ENCODE results near the gene LMBR1L. TPM values are rescaled to one million over a fixed set of nuclear protein-coding genes. Genes with fewer than 3 reads are reported as not detected.

Gene LMBR1L, protein sequence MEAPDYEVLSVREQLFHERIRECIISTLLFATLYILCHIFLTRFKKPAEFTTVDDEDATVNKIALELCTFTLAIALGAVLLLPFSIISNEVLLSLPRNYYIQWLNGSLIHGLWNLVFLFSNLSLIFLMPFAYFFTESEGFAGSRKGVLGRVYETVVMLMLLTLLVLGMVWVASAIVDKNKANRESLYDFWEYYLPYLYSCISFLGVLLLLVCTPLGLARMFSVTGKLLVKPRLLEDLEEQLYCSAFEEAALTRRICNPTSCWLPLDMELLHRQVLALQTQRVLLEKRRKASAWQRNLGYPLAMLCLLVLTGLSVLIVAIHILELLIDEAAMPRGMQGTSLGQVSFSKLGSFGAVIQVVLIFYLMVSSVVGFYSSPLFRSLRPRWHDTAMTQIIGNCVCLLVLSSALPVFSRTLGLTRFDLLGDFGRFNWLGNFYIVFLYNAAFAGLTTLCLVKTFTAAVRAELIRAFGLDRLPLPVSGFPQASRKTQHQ
- total RNA-seq: 61.7 TPM
- long read RNA-seq, transcript LMBR1L-201 (17 exons, 2,934 nt): major isoform, 9 of 23 reads
- long read RNA-seq, partial matches to known transcripts: 4 of 23 reads
- long read RNA-seq, other reads (novel, unspliced or antisense): 10 of 23 reads

- Histone ChIP-seq H3K27ac (peak within 1 kb of the TSS; percentile 95), H3K27me3 (ENCODE audit: low read depth) (no peaks in the 10 kb centered on the region), H3K4me1 (peaks cover 44% of the 10 kb centered on the region), H3K36me3 (peaks cover 17% of the 10 kb centered on the region), H3K4me3 (peak within 1 kb of the TSS; percentile 82), H3K9me3 (no peaks in the 10 kb centered on the region)
- DNase-seq (peak; percentile 96), ATAC-seq (peak; percentile 98)
- intact Hi-C loops (cut with DNase I): no loop called here
- TF ChIP-seq, protein P1, sequence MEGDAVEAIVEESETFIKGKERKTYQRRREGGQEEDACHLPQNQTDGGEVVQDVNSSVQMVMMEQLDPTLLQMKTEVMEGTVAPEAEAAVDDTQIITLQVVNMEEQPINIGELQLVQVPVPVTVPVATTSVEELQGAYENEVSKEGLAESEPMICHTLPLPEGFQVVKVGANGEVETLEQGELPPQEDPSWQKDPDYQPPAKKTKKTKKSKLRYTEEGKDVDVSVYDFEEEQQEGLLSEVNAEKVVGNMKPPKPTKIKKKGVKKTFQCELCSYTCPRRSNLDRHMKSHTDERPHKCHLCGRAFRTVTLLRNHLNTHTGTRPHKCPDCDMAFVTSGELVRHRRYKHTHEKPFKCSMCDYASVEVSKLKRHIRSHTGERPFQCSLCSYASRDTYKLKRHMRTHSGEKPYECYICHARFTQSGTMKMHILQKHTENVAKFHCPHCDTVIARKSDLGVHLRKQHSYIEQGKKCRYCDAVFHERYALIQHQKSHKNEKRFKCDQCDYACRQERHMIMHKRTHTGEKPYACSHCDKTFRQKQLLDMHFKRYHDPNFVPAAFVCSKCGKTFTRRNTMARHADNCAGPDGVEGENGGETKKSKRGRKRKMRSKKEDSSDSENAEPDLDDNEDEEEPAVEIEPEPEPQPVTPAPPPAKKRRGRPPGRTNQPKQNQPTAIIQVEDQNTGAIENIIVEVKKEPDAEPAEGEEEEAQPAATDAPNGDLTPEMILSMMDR (IDR thresholded peaks at IDR 0.05): peak; percentile 54
These were observed at the start of gene LMBR1L for GRCh38 chr12:49110464-49111155. LMBR1L (minus strand) TSS chr12:49110847; CDS start chr12:49110555, 292 bp downstream.

DNA sequence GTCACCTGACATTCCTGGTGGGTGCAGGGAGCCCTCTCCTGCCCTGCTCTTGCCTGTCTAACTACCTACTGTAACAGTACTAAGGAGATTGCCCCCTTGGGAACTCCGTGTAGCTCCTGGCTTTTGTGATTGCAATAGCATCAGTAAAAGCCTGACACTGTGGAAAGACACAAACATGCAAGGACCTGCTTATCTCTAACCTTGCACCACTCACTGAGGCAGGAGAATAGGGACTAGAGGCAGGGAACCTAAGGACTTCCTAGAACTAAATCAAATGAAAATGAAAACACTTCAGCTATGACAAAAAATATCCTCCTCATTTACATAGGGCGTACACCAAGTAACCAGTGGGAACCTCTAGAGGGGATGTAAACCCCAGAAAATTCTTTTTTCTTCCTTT is 49.8 kb upstream of the LMBR1L start:
- ATAC-seq: no peak
- Histone ChIP-seq H3K4me1 (no peaks in the 10 kb centered on the region), H3K27ac (no peak overlapping the region), H3K4me3 (no peak overlapping the region), H3K36me3 (no peaks in the 10 kb centered on the region), H3K27me3 (ENCODE audit: low read depth) (no peaks in the 10 kb centered on the region), H3K9me3 (no peaks in the 10 kb centered on the region)
- TF ChIP-seq, protein P1 (IDR thresholded peaks at IDR 0.05): no peak
- intact Hi-C loops (cut with DNase I): no loop called here
- DNase-seq: no peak

GRCh38 chr12:49154221-49154620 is 43.6 kb upstream of the LMBR1L start:
- no peak overlapping the region for H3K4me3 ChIP-seq
- ATAC-seq: no peak
- DNase-seq: no peak
- intact Hi-C loops (cut with DNase I): no loop called here
- TF ChIP-seq, protein P1 (IDR thresholded peaks at IDR 0.05): no peak
- no peaks in the 10 kb centered on the region for H3K27me3 ChIP-seq (ENCODE audit: low read depth)
- no peaks in the 10 kb centered on the region for H3K9me3 ChIP-seq
- no peaks in the 10 kb centered on the region for H3K36me3 ChIP-seq
- no peak overlapping the region for H3K27ac ChIP-seq
- no peaks in the 10 kb centered on the region for H3K4me1 ChIP-seq

GRCh38 chr12:49147384-49147783 is 36.7 kb upstream of the LMBR1L start:
- intact Hi-C loops (cut with DNase I): no loop called here
- H3K4me1 ChIP-seq: no peaks in the 10 kb centered on the region
- TF ChIP-seq, protein P1 (IDR thresholded peaks at IDR 0.05): no peak
- no peak overlapping the region for H3K27ac ChIP-seq
- H3K27me3 ChIP-seq (ENCODE audit: low read depth): no peaks in the 10 kb centered on the region
- no peak for ATAC-seq
- no peaks in the 10 kb centered on the region for H3K9me3 ChIP-seq
- H3K4me3 ChIP-seq: no peak overlapping the region
- H3K36me3 ChIP-seq: no peaks in the 10 kb centered on the region
- DNase-seq: no peak

- intact Hi-C loops (cut with DNase I): no loop called here
These were observed 35.8 kb upstream of the LMBR1L start for GRCh38 chr12:49146406-49146805.

More at GRCh38 chr12:49146406-49146805, 35.8 kb upstream of the LMBR1L start:
- H3K27ac ChIP-seq: no peak overlapping the region
- no peaks in the 10 kb centered on the region for H3K27me3 ChIP-seq (ENCODE audit: low read depth)
- H3K36me3 ChIP-seq: no peaks in the 10 kb centered on the region
- no peaks in the 10 kb centered on the region for H3K9me3 ChIP-seq
- TF ChIP-seq, protein P1 (IDR thresholded peaks at IDR 0.05): no peak
- H3K4me3 ChIP-seq: no peak overlapping the region
- DNase-seq (no peak), ATAC-seq (no peak)
- H3K4me1 ChIP-seq: no peaks in the 10 kb centered on the region

Measured in lower lobe of right lung (tissue), 2 donors.